ENCODE measurements around the gene LATS1.

The LATS1 gene

GRCh38 chr6:149717255-149717587 is 680 bp downstream of the LATS1 start:
- no peak for TF ChIP-seq CTCF (IDR thresholded peaks at IDR 0.05; ENCODE audit: control extremely low read depth, extremely low read depth, low read depth, missing control alignments)
- DNase-seq (ENCODE audit: extremely low spot score), result no peak
- POLR2A ChIA-PET, result interaction anchor here (0.6 kb wide), 1 partner anchor 18 kb away, joined by 3 read pairs; no protein-coding TSS in a partner anchor
- CTCF ChIA-PET, result interaction anchor here (1.0 to 2.7 kb wide), 7 partner anchors 11 to 157 kb away, joined by 3 to 11 read pairs (median 3); no protein-coding TSS in a partner anchor

- ChIA-PET POLR2A (no interaction called here), CTCF (interaction anchor here (1.0 to 2.7 kb wide), 6 partner anchors 10 to 156 kb away, joined by 3 to 11 read pairs (median 3); no protein-coding TSS in a partner anchor)
- no peak for TF ChIP-seq CTCF (IDR thresholded peaks at IDR 0.05; ENCODE audit: control extremely low read depth, extremely low read depth, low read depth, missing control alignments)
- DNase-seq (ENCODE audit: extremely low spot score), result peak; percentile 49
Measured at GRCh38 chr6:149716181-149716963, 1.5 kb downstream of the LATS1 start.

- CTCF ChIA-PET, result interaction anchor here (1.1 kb wide), 1 partner anchor 169 kb away, joined by 3 read pairs; the partner anchor contains the start of gene PPIL4
- TF ChIP-seq CTCF (IDR thresholded peaks at IDR 0.05; ENCODE audit: control extremely low read depth, extremely low read depth, low read depth, missing control alignments), result no peak
Measured at GRCh38 chr6:149714442-149714841, 3.5 kb downstream of the LATS1 start.

GRCh38 chr6:149711711-149712110 is 6.2 kb downstream of the LATS1 start:
- DNase-seq (ENCODE audit: extremely low spot score), result no peak
- CTCF ChIA-PET, result no interaction called here
- POLR2A ChIA-PET, result interaction anchor here (0.7 kb wide), 1 partner anchor 137 kb away, joined by 3 read pairs; no protein-coding TSS in a partner anchor
- TF ChIP-seq CTCF (IDR thresholded peaks at IDR 0.05; ENCODE audit: control extremely low read depth, extremely low read depth, low read depth, missing control alignments), result no peak

More at GRCh38 chr6:149714442-149714841, 3.5 kb downstream of the LATS1 start:
- POLR2A ChIA-PET, result no interaction called here
- no peak for DNase-seq (ENCODE audit: extremely low spot score)

- TF ChIP-seq CTCF (IDR thresholded peaks at IDR 0.05; ENCODE audit: control extremely low read depth, extremely low read depth, low read depth, missing control alignments), result no peak
- DNase-seq (ENCODE audit: extremely low spot score), result no peak
- ChIA-PET CTCF (interaction anchor here (1.0 to 3.6 kb wide), 2 partner anchors 16 to 19 kb away, joined by 3 to 11 read pairs; partner anchors contain the start of gene LATS1), POLR2A (no interaction called here)
Measured at GRCh38 chr6:149701714-149702113, 16.2 kb downstream of the LATS1 start.

- ChIA-PET CTCF (interaction anchor here (2.9 kb wide), 1 partner anchor 15 kb away, joined by 13 read pairs; no protein-coding TSS in a partner anchor), POLR2A (no interaction called here)
- TF ChIP-seq CTCF (IDR thresholded peaks at IDR 0.05; ENCODE audit: control extremely low read depth, extremely low read depth, low read depth, missing control alignments), result peak; percentile 7
- DNase-seq (ENCODE audit: extremely low spot score), result no peak
Measured at GRCh38 chr6:149699150-149699549, 18.8 kb downstream of the LATS1 start.

Data from GM10248 (cell line).